Femur (tissue), 1 donor: ENCODE measurements around the gene MAD1L1.

Experiments used
- DNase-seq: peaks from one replicate; pipeline ENCODE4 v3.0.0-alpha.2; 2017

MAD1L1 gene

GRCh38 chr7:2130096-2130375 lies 102.7 kb downstream of the MAD1L1 start:
- no peak for DNase-seq

- no peak for DNase-seq
These were observed 103.2 kb downstream of the MAD1L1 start for GRCh38 chr7:2129323-2130095.

- peak; percentile 60 for DNase-seq
These were observed 104.0 kb downstream of the MAD1L1 start for GRCh38 chr7:2128601-2129322.

GRCh38 chr7:2126621-2127020 lies 106.1 kb downstream of the MAD1L1 start:
- no peak for DNase-seq

GRCh38 chr7:2125931-2126330 lies 106.8 kb downstream of the MAD1L1 start:
- DNase-seq, result no peak

GRCh38 chr7:2124604-2125345 lies 108.0 kb downstream of the MAD1L1 start:
- no peak for DNase-seq

GRCh38 chr7:2123916-2124315 lies 108.8 kb downstream of the MAD1L1 start:
- no peak for DNase-seq

- no peak for DNase-seq
These were observed 109.4 kb downstream of the MAD1L1 start for GRCh38 chr7:2123360-2123759.

- DNase-seq, result no peak
These were observed 110.1 kb downstream of the MAD1L1 start for GRCh38 chr7:2122651-2123050.

- no peak for DNase-seq
These were observed 111.6 kb downstream of the MAD1L1 start for GRCh38 chr7:2120841-2121830.

- no peak for DNase-seq
These were observed 112.5 kb downstream of the MAD1L1 start for GRCh38 chr7:2120251-2120660.

- DNase-seq, result no peak
These were observed 114.0 kb downstream of the MAD1L1 start for GRCh38 chr7:2118630-2119190.

GRCh38 chr7:2118056-2118455 lies 114.7 kb downstream of the MAD1L1 start:
- DNase-seq, result no peak

- DNase-seq, result no peak
These were observed 115.1 kb downstream of the MAD1L1 start for GRCh38 chr7:2117646-2118045.

- DNase-seq, result peak; percentile 73
These were observed 115.7 kb downstream of the MAD1L1 start for GRCh38 chr7:2116989-2117591.

- no peak for DNase-seq
These were observed 116.3 kb downstream of the MAD1L1 start for GRCh38 chr7:2116448-2116810.

GRCh38 chr7:2115760-2116447 lies 116.8 kb downstream of the MAD1L1 start:
- no peak for DNase-seq

- DNase-seq, result no peak
These were observed 117.6 kb downstream of the MAD1L1 start for GRCh38 chr7:2114926-2115759.

GRCh38 chr7:2114052-2114451 lies 118.7 kb downstream of the MAD1L1 start:
- DNase-seq, result no peak
